OCI-LY1 (cell line): ENCODE measurements around the gene EPB41L2.

Source experiments
- H2AFZ ChIP-seq: fragments of 200-600 bp; sonication (generic), shearing (Covaris generic); 2 replicates; pipeline ENCODE4 v1.6.0; 2014; ENCODE audit warnings: antibody characterized with exemption, mild to moderate bottlenecking, low read length
- H3F3A ChIP-seq: fragments of 200-600 bp; sonication (generic), shearing (Covaris generic); 2 replicates; pipeline ENCODE4 v1.6.0; 2014; ENCODE audit warnings: mild to moderate bottlenecking, antibody characterized with exemption, low read length, moderate library complexity; ENCODE audit not compliant: insufficient read depth
- H3K27ac ChIP-seq: fragments of 200-600 bp; sonication (generic); 2 replicates; pipeline ENCODE4 v1.5.1; 2014; ENCODE audit warnings: low read length, mixed run types, mild to moderate bottlenecking, low read depth; ENCODE audit not compliant: poor library complexity, severe bottlenecking
- H3K27me3 ChIP-seq: fragments of 200-600 bp; sonication (generic); 2 replicates; pipeline ENCODE4 v1.6.0; 2014; ENCODE audit warnings: antibody characterized with exemption, mild to moderate bottlenecking, low read length, moderate library complexity; ENCODE audit not compliant: insufficient read depth
- H3K36me3 ChIP-seq: fragments of 200-600 bp; sonication (generic); 2 replicates; pipeline ENCODE4 v1.6.1; 2014; ENCODE audit warnings: mild to moderate bottlenecking, antibody characterized with exemption, low read length, moderate library complexity, mixed read lengths; ENCODE audit not compliant: insufficient read depth
- H3K4me1 ChIP-seq: fragments of 200-600 bp; sonication (generic); 2 replicates; pipeline ENCODE4 v1.5.1; 2014; ENCODE audit warnings: mild to moderate bottlenecking, low read length, moderate library complexity; ENCODE audit not compliant: insufficient read depth, severe bottlenecking
- H3K4me2 ChIP-seq: fragments of 200-600 bp; sonication (generic), shearing (Covaris generic); 2 replicates; pipeline ENCODE4 v1.6.1; 2014; ENCODE audit warnings: low read length
- H3K4me3 ChIP-seq: fragments of 200-600 bp; sonication (generic); 2 replicates; pipeline ENCODE4 v1.5.1; 2014; ENCODE audit warnings: low read length, low read depth, mild to moderate bottlenecking, mixed read lengths; ENCODE audit not compliant: poor library complexity, severe bottlenecking
- H3K79me2 ChIP-seq: fragments of 200-600 bp; shearing (Covaris generic); 2 replicates; pipeline ENCODE4 v1.6.1; 2016; ENCODE audit warnings: mixed run types, low read length, mixed read lengths; ENCODE audit not compliant: insufficient read depth
- H3K9ac ChIP-seq: fragments of 200-600 bp; sonication (generic), shearing (Covaris generic); 2 replicates; pipeline ENCODE4 v1.6.1; 2014; ENCODE audit warnings: mild to moderate bottlenecking, low read length, mixed read lengths
- H3K9me2 ChIP-seq: fragments of 200-600 bp; sonication (generic), shearing (Covaris generic); 2 replicates; pipeline ENCODE4 v1.6.1; 2014; ENCODE audit warnings: low read depth, mild to moderate bottlenecking, low read length, mixed read lengths
- H3K9me3 ChIP-seq: fragments of 200-600 bp; shearing (Covaris generic); 2 replicates; pipeline ENCODE4 v1.6.1; 2014; ENCODE audit warnings: low read length, mixed read lengths
- H4K20me1 ChIP-seq: fragments of 200-600 bp; sonication (generic), shearing (Covaris generic); 2 replicates; pipeline ENCODE4 v1.6.0; 2016; ENCODE audit warnings: mild to moderate bottlenecking, low read length; ENCODE audit not compliant: insufficient read depth
- EZH2 ChIP-seq: fragments of 200-600 bp; sonication (generic), shearing (Covaris generic); IDR thresholded peaks from 2 replicates; pipeline ENCODE4 v1.8.0; 2017; ENCODE audit warnings: borderline replicate concordance, mixed run types, mild to moderate bottlenecking, antibody characterized with exemption, low read length, moderate library complexity, mixed read lengths
- TF ChIP-seq, protein P1 (sequence below): fragments of 200-600 bp; sonication (generic), shearing (Covaris generic); IDR thresholded peaks from 2 replicates; pipeline ENCODE4 v1.5.1; 2017; ENCODE audit warnings: mild to moderate bottlenecking, antibody characterized with exemption, low read length, moderate library complexity, mixed read lengths

The EPB41L2 gene

DNA sequence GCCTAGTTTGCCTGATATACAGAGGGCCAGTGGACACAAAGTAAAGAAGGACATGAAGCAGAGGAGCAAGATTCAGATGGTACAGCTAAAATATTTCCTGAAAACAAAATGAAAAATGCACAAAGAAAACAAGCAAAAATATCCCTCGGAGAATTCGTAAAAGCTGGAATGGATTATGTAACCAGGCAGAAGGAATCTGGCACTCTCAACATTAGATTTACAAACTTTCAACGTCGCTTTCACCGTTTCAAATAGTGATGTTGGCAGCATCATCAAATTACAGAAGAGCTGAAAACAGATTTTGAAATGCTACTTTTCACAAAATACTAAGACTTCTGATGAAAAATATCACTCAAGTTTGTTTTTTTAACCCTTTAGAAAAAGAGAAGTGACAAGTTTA lies 224.1 kb downstream of the EPB41L2 start:
- H3K9me2 ChIP-seq = no peaks in the 10 kb centered on the region
- H3K27me3 ChIP-seq = no peaks in the 10 kb centered on the region
- no peak overlapping the region for H3K4me2 ChIP-seq
- H3K4me1 ChIP-seq = no peaks in the 10 kb centered on the region
- H3K9ac ChIP-seq = no peak overlapping the region
- TF ChIP-seq, protein P1, sequence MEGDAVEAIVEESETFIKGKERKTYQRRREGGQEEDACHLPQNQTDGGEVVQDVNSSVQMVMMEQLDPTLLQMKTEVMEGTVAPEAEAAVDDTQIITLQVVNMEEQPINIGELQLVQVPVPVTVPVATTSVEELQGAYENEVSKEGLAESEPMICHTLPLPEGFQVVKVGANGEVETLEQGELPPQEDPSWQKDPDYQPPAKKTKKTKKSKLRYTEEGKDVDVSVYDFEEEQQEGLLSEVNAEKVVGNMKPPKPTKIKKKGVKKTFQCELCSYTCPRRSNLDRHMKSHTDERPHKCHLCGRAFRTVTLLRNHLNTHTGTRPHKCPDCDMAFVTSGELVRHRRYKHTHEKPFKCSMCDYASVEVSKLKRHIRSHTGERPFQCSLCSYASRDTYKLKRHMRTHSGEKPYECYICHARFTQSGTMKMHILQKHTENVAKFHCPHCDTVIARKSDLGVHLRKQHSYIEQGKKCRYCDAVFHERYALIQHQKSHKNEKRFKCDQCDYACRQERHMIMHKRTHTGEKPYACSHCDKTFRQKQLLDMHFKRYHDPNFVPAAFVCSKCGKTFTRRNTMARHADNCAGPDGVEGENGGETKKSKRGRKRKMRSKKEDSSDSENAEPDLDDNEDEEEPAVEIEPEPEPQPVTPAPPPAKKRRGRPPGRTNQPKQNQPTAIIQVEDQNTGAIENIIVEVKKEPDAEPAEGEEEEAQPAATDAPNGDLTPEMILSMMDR = no peak
- TF ChIP-seq EZH2 = no peak
- H2AFZ ChIP-seq = no peak overlapping the region
- H3K79me2 ChIP-seq = no peaks in the 10 kb centered on the region
- H4K20me1 ChIP-seq = no peaks in the 10 kb centered on the region
- H3F3A ChIP-seq = no peaks in the 10 kb centered on the region
- no peak overlapping the region for H3K27ac ChIP-seq
- no peaks in the 10 kb centered on the region for H3K9me3 ChIP-seq
- H3K36me3 ChIP-seq = no peaks in the 10 kb centered on the region
- H3K4me3 ChIP-seq = no peak overlapping the region

DNA sequence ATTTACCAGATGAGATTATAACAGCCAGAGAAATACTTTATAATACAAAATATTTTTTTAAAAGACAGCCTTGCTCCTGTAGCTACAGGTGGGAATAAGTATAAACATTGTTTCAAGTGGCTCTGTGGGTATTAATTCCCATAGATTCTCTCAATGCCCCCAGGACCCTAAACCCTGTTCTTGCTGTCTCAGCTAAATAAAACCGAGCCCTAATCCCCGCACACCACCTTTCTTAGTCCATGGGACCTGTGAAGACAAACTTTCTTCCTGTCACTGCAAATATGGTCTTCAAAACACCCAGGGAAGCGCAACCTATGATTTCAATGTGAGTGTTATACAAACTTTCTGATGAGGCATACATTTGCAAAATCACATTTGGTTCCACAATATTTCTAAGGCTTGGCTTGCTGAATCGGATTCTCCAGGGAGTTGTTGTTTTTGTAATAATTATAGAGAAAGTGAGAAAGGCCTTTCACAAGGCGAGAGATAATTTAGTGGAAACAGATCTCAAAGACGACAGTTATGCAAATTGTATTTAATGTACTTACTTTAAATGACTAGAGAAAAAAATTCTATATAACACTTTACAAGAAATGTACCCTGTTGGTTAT lies 224.7 kb downstream of the EPB41L2 start:
- Histone ChIP-seq H3K9ac (no peak overlapping the region), H3K4me1 (no peaks in the 10 kb centered on the region), H3K27ac (no peak overlapping the region), H3K4me3 (no peak overlapping the region), H3K9me2 (no peaks in the 10 kb centered on the region), H3K27me3 (no peaks in the 10 kb centered on the region), H3K79me2 (no peaks in the 10 kb centered on the region), H3F3A (no peaks in the 10 kb centered on the region), H3K4me2 (no peak overlapping the region), H3K9me3 (no peaks in the 10 kb centered on the region), H4K20me1 (no peaks in the 10 kb centered on the region), H2AFZ (no peak overlapping the region), H3K36me3 (no peaks in the 10 kb centered on the region)
- no peak for TF ChIP-seq EZH2
- TF ChIP-seq, protein P1 = no peak

DNA sequence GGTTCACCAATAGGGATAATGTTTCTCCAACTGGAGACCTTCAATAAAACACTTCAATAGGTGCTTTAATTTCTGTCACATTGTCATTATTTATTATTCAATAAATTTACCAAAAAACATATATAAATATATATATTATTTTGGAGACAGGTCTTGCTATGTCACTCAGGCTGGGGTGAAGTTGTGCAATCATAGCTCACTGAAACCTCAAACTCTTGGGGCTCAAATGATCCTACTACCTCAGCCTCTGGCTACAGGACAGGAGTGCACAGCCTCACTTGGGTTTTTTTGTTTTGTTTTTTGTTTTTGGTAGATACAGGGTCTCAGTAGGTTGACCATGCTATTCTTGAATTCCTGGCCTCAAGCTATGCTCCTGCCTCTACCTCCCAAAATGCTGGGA lies 226.0 kb downstream of the EPB41L2 start:
- TF ChIP-seq, protein P1 = no peak
- TF ChIP-seq EZH2 = no peak

More for the DNA sequence above, 226.0 kb downstream of the EPB41L2 start:
- Histone ChIP-seq H3K79me2 (no peaks in the 10 kb centered on the region), H3K4me2 (no peak overlapping the region), H3F3A (no peaks in the 10 kb centered on the region), H3K4me3 (no peak overlapping the region), H3K27me3 (no peaks in the 10 kb centered on the region), H3K36me3 (no peaks in the 10 kb centered on the region), H3K9ac (no peak overlapping the region), H3K4me1 (no peaks in the 10 kb centered on the region), H3K9me3 (no peaks in the 10 kb centered on the region), H3K9me2 (no peaks in the 10 kb centered on the region), H2AFZ (no peak overlapping the region), H4K20me1 (no peaks in the 10 kb centered on the region), H3K27ac (no peak overlapping the region)
